GM18505 (cell line): Measurements from ENCODE around the gene RHCE.
"Not testable (repeated sequence)": the region's sequence is repeated elsewhere in the genome, so short reads cannot be mapped to it uniquely, and the experiment has no call there.

Experiments
- ATAC-seq: cut with Tn5 transposase; IDR thresholded peaks from one replicate; pipeline ENCODE4 v1.9.1; 2021; ENCODE audit not compliant: unreplicated experiment

Gene RHCE

GRCh38 chr1:25312806-25313470 lies 107.7 kb downstream of the RHCE start:
- not testable (repeated sequence) for ATAC-seq
